ENCODE measurements around the gene GOLGA8S. TPM values are rescaled to one million over a fixed set of nuclear protein-coding genes. Genes with fewer than 3 reads are reported as not detected.
"Not testable (repeated sequence)": the region's sequence is repeated elsewhere in the genome, so short reads cannot be mapped to it uniquely, and the experiment has no call there.

Gene GOLGA8S
- total RNA-seq, 2 experiments from 2014 or later = 0.10 TPM; not detected in 1

- CTCF ChIA-PET (ENCODE audit: unreplicated experiment); H3K4me2 ChIP-seq (ENCODE audit: low read length); H3K79me2 ChIP-seq (ENCODE audit: insufficient read depth, low read depth, low read length); H3K4me3 ChIP-seq (ENCODE audit: low read depth, low read length, poor library complexity, severe bottlenecking); DNase-seq (ENCODE audit: low spot score); BruUV-seq (replicated peaks); H3K27ac ChIP-seq (ENCODE audit: low read depth, low read length, poor library complexity, severe bottlenecking); intact Hi-C loops (cut with micrococcal nuclease; ENCODE audit: unreplicated experiment); H3K9me3 ChIP-seq (ENCODE audit: low read length); H3K4me1 ChIP-seq (ENCODE audit: insufficient read depth, low read length, poor library complexity, severe bottlenecking); H3K36me3 ChIP-seq (ENCODE audit: insufficient read depth, low read length); H4K20me1 ChIP-seq (ENCODE audit: insufficient read depth, low read length); POLR2A ChIA-PET; H2AFZ ChIP-seq (ENCODE audit: low read length); H3K9me2 ChIP-seq (ENCODE audit: insufficient read depth, low read length): not testable (repeated sequence)
These were observed 9.7 kb downstream of the GOLGA8S start for GRCh38 chr15:23364261-23364660.

- H3K36me3 ChIP-seq (ENCODE audit: insufficient read depth, low read length) = no peaks in the 10 kb centered on the region
- no peak overlapping the region for H3K4me2 ChIP-seq (ENCODE audit: low read length)
- no TSS peak for BruUV-seq (replicated peaks)
- TF ChIP-seq, protein P1, sequence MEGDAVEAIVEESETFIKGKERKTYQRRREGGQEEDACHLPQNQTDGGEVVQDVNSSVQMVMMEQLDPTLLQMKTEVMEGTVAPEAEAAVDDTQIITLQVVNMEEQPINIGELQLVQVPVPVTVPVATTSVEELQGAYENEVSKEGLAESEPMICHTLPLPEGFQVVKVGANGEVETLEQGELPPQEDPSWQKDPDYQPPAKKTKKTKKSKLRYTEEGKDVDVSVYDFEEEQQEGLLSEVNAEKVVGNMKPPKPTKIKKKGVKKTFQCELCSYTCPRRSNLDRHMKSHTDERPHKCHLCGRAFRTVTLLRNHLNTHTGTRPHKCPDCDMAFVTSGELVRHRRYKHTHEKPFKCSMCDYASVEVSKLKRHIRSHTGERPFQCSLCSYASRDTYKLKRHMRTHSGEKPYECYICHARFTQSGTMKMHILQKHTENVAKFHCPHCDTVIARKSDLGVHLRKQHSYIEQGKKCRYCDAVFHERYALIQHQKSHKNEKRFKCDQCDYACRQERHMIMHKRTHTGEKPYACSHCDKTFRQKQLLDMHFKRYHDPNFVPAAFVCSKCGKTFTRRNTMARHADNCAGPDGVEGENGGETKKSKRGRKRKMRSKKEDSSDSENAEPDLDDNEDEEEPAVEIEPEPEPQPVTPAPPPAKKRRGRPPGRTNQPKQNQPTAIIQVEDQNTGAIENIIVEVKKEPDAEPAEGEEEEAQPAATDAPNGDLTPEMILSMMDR (conservative IDR thresholded peaks at IDR 0.05; ENCODE audit: low read length) = no peak
- TF ChIP-seq EZH2phosphoT487 (IDR thresholded peaks at IDR 0.05; ENCODE audit: borderline replicate concordance, low read depth, low read length) = no peak
- no peak overlapping the region for H3K27ac ChIP-seq (ENCODE audit: low read depth, low read length, poor library complexity, severe bottlenecking)
- H3K79me2 ChIP-seq (ENCODE audit: insufficient read depth, low read depth, low read length) = no peaks in the 10 kb centered on the region
- H3K9me3 ChIP-seq (ENCODE audit: low read length) = no peaks in the 10 kb centered on the region
- no peaks in the 10 kb centered on the region for H3K9me2 ChIP-seq (ENCODE audit: insufficient read depth, low read length)
- intact Hi-C loops (cut with micrococcal nuclease; ENCODE audit: unreplicated experiment) = no loop called here
- ChIA-PET CTCF (ENCODE audit: unreplicated experiment) (no interaction called here), POLR2A (no interaction called here)
- H3K4me1 ChIP-seq (ENCODE audit: insufficient read depth, low read length, poor library complexity, severe bottlenecking) = no peaks in the 10 kb centered on the region
- H2AFZ ChIP-seq (ENCODE audit: low read length) = no peak overlapping the region
- no peaks in the 10 kb centered on the region for H4K20me1 ChIP-seq (ENCODE audit: insufficient read depth, low read length)
- H3K4me3 ChIP-seq (ENCODE audit: low read depth, low read length, poor library complexity, severe bottlenecking) = no peak overlapping the region
- no peak for DNase-seq (ENCODE audit: low spot score)
These were observed 16.0 kb downstream of the GOLGA8S start for GRCh38 chr15:23370578-23370977.

DNA sequence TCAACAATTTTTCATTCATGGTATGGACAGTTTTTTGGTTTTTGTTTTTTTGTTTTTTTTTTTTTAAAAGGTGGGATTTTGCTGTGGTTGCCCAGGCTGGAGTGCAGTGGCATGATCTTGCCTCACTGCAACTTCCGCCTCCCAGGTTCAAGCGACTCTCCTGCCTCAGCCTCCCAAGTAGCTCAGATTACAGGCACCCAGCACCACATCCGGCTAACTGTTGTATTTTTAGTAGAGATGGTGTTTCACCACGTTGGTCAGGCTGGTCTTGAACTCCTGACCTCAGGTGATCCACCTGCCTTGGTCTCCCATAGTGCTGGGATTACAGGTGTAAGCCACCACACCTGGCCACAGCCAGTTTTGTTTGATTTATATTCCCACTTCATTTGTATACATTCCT, 16.6 kb downstream of the GOLGA8S start:
- DNase-seq (ENCODE audit: low spot score); POLR2A ChIA-PET; intact Hi-C loops (cut with micrococcal nuclease; ENCODE audit: unreplicated experiment); H3K36me3 ChIP-seq (ENCODE audit: insufficient read depth, low read length); H3K4me3 ChIP-seq (ENCODE audit: low read depth, low read length, poor library complexity, severe bottlenecking); H3K79me2 ChIP-seq (ENCODE audit: insufficient read depth, low read depth, low read length); H3K9me3 ChIP-seq (ENCODE audit: low read length); H3K9me2 ChIP-seq (ENCODE audit: insufficient read depth, low read length); BruUV-seq (replicated peaks); H3K4me2 ChIP-seq (ENCODE audit: low read length); H4K20me1 ChIP-seq (ENCODE audit: insufficient read depth, low read length); H3K27ac ChIP-seq (ENCODE audit: low read depth, low read length, poor library complexity, severe bottlenecking); H3K4me1 ChIP-seq (ENCODE audit: insufficient read depth, low read length, poor library complexity, severe bottlenecking); CTCF ChIA-PET (ENCODE audit: unreplicated experiment); H2AFZ ChIP-seq (ENCODE audit: low read length): not testable (repeated sequence)

- H3K79me2 ChIP-seq (ENCODE audit: insufficient read depth, low read depth, low read length); H3K9me2 ChIP-seq (ENCODE audit: insufficient read depth, low read length); CTCF ChIA-PET (ENCODE audit: unreplicated experiment); H3K36me3 ChIP-seq (ENCODE audit: insufficient read depth, low read length); H2AFZ ChIP-seq (ENCODE audit: low read length); BruUV-seq (replicated peaks); H3K4me3 ChIP-seq (ENCODE audit: low read depth, low read length, poor library complexity, severe bottlenecking); H3K4me1 ChIP-seq (ENCODE audit: insufficient read depth, low read length, poor library complexity, severe bottlenecking); H4K20me1 ChIP-seq (ENCODE audit: insufficient read depth, low read length); DNase-seq (ENCODE audit: low spot score); H3K9me3 ChIP-seq (ENCODE audit: low read length); H3K4me2 ChIP-seq (ENCODE audit: low read length); H3K27ac ChIP-seq (ENCODE audit: low read depth, low read length, poor library complexity, severe bottlenecking); intact Hi-C loops (cut with micrococcal nuclease; ENCODE audit: unreplicated experiment): not testable (repeated sequence)
- POLR2A ChIA-PET = interaction anchor here (1.0 kb wide), 1 partner anchor 13 kb away, joined by 4 read pairs; no protein-coding TSS in a partner anchor
These were observed 17.3 kb downstream of the GOLGA8S start for GRCh38 chr15:23371868-23372267.

All from OCI-LY7 (cell line).